ENCODE results near the gene CNTF. TPM values are rescaled to one million over a fixed set of nuclear protein-coding genes. Genes with fewer than 3 reads are reported as not detected.
"Not testable (repeated sequence)": the region's sequence is repeated elsewhere in the genome, so short reads cannot be mapped to it uniquely, and the experiment has no call there.

CNTF gene
- 0.76 TPM for total RNA-seq

GRCh38 chr11:58622344-58622743, at the start of gene CNTF:
Gene CNTF (plus strand): TSS chr11:58622665. CDS start chr11:58622753, 88 bp downstream.
- no peak for ATAC-seq

- not testable (repeated sequence) for ATAC-seq
Measured at GRCh38 chr11:58572906-58573305, 49.6 kb upstream of the CNTF start.

- ATAC-seq: peak; percentile 35
Measured at GRCh38 chr11:58573451-58574104, 48.9 kb upstream of the CNTF start.

- ATAC-seq: no peak
Measured at GRCh38 chr11:58574881-58575280, 47.6 kb upstream of the CNTF start.

- ATAC-seq: no peak
Measured at GRCh38 chr11:58575377-58576020, 47.0 kb upstream of the CNTF start, which contains the start of gene LPXN. Gene LPXN (minus strand): TSS chr11:58575856. CDS start chr11:58575772, 84 bp downstream.

- no peak for ATAC-seq
Measured at GRCh38 chr11:58576887-58577471, 45.5 kb upstream of the CNTF start.

- peak; percentile 76 for ATAC-seq
Measured at GRCh38 chr11:58577555-58578135, 44.8 kb upstream of the CNTF start.

- peak; percentile 79 for ATAC-seq
Measured at GRCh38 chr11:58578136-58578634, 44.3 kb upstream of the CNTF start.

- peak; percentile 89 for ATAC-seq
Measured at GRCh38 chr11:58578635-58579191, 43.8 kb upstream of the CNTF start, which contains the start of gene ZFP91. Gene ZFP91 (plus strand): TSS chr11:58579063. CDS start chr11:58579282, 219 bp downstream.

- peak; percentile 71 for ATAC-seq
Measured at GRCh38 chr11:58579192-58580129, 43.0 kb upstream of the CNTF start.

GRCh38 chr11:58580311-58580710, 42.2 kb upstream of the CNTF start:
- no peak for ATAC-seq

- ATAC-seq: no peak
Measured at GRCh38 chr11:58582437-58582836, 40.0 kb upstream of the CNTF start.

- no peak for ATAC-seq
Measured at GRCh38 chr11:58586998-58587397, 35.5 kb upstream of the CNTF start.

- ATAC-seq: no peak
Measured at GRCh38 chr11:58591659-58592058, 30.8 kb upstream of the CNTF start.

GRCh38 chr11:58592760-58593472, 29.5 kb upstream of the CNTF start:
- no peak for ATAC-seq

- no peak for ATAC-seq
Measured at GRCh38 chr11:58594826-58595225, 27.6 kb upstream of the CNTF start.

- no peak for ATAC-seq
Measured at GRCh38 chr11:58596621-58597020, 25.8 kb upstream of the CNTF start.

- no peak for ATAC-seq
Measured at GRCh38 chr11:58597486-58598144, 24.9 kb upstream of the CNTF start.

GRCh38 chr11:58600510-58600909, 22.0 kb upstream of the CNTF start:
- no peak for ATAC-seq

- no peak for ATAC-seq
Measured at GRCh38 chr11:58606930-58607714, 15.3 kb upstream of the CNTF start.

Data from esophagus mucosa (tissue), 1 donor.